ENCODE measurements around the gene SLC35A3.

GRCh38 chr1:100009458-100009857 lies 39.7 kb downstream of the SLC35A3 start:
- TF ChIP-seq ZNF274 (IDR thresholded peaks at IDR 0.05; ENCODE audit: low read depth, low read length) (no peak), SUZ12 (IDR thresholded peaks at IDR 0.05; ENCODE audit: extremely low read depth, insufficient read depth, insufficient read length) (no peak), YY1 (IDR thresholded peaks at IDR 0.05; ENCODE audit: insufficient read depth, insufficient read length) (no peak)

Measured in NT2/D1 (cell line).